Measurements from ENCODE around the gene UPF1. TPM values are rescaled to one million over a fixed set of nuclear protein-coding genes. Genes with fewer than 3 reads are reported as not detected.
A peak's percentile ranks its signal among the peaks of the same experiment; 100 is the strongest.
"Not testable (repeated sequence)": the region's sequence is repeated elsewhere in the genome, so short reads cannot be mapped to it uniquely, and the experiment has no call there.

Gene UPF1
- total RNA-seq, 1 experiment from 2014 or later = 50.4 TPM

DNA sequence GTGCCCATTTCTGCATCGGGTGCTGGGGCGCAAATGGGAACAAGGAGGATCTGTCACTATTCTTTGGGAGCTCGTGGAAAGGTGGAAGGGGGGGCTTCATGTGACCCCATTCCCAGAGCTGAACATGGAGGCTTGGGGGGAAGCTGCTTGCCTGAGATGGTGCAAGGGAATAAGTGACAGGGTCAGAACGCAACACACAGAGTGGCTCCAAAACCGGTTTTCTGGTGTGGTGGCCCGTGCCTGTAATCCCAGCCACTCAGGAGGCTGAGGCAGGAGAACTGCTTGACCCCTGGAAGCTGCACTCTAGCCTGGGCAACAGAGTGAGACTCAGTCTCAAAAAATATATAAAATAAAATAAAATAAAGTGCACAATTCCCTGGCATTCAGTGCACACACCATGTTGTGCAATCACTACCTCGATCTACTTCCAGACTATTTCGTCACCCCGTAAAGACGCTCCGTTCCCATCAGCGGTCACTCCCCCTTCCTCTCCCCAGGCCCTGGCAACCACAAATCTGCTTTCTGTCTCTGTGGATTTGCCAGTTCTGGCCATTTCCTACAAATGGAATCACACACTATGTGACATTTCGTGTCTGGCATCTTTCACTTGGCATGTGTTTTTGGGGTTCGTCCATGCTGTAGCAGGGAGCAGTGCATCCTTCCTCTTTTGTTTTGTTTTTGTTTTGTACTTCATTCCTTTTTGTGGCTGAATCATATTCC lies 22.4 kb upstream of the UPF1 start:
- peaks cover 24% of the 10 kb centered on the region for H3K27me3 ChIP-seq
- DNase-seq = no peak
- H3K4me1 ChIP-seq = no peaks in the 10 kb centered on the region
- no peaks in the 10 kb centered on the region for H3K9me3 ChIP-seq (replicated peaks)
- H3K4me3 ChIP-seq = no peak overlapping the region
- no peaks in the 10 kb centered on the region for H3K36me3 ChIP-seq
- no peak overlapping the region for H3K27ac ChIP-seq

DNA sequence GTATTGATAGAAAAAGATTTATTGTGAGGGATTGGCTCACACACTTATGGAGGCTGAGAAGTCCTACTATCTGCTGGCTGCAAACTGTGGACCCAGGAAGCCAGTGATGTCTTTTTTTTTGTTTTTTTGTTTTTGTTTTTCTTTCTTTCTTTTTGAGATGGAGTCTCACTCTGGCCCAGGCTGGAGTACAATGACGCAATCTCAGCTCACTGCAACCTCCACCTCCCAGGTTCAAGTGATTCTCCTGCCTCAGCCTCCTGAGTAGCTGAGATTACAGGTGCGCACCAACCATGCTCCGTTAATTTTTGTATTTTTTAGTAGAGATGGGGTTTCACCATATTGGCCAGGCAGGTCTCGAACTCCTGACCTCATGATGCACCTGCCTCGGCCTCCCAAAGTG lies 20.1 kb upstream of the UPF1 start:
- H3K27ac ChIP-seq; H3K36me3 ChIP-seq; H3K4me1 ChIP-seq; H3K9me3 ChIP-seq (replicated peaks); H3K4me3 ChIP-seq; DNase-seq: not testable (repeated sequence)
- peaks cover 24% of the 10 kb centered on the region for H3K27me3 ChIP-seq

DNA sequence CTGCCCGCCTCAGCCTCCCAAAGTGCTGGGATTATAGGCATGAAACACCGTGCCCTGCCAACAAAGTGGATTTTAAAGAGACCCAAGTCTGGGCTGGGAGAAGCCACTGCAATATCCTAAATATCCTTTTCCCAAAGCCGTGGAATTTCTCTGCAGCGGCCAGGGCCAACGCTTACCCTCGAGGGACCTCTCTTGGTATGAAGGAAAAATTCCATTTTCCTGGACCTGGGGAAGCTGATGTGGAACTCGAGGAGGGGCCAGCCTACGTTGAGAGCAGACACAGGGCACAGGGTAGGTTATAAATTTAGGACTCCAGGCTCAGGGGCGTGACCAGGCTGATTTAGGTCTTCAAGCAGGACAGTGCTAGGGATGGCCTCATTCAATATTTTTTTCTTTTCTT lies 17.7 kb upstream of the UPF1 start:
- peak; percentile 37 to 46 for DNase-seq
- Histone ChIP-seq H3K36me3 (no peaks in the 10 kb centered on the region), H3K27me3 (peaks cover 12% of the 10 kb centered on the region), H3K4me3 (no peak overlapping the region), H3K27ac (no peak overlapping the region), H3K9me3 (replicated peaks) (no peaks in the 10 kb centered on the region), H3K4me1 (no peaks in the 10 kb centered on the region)

DNA sequence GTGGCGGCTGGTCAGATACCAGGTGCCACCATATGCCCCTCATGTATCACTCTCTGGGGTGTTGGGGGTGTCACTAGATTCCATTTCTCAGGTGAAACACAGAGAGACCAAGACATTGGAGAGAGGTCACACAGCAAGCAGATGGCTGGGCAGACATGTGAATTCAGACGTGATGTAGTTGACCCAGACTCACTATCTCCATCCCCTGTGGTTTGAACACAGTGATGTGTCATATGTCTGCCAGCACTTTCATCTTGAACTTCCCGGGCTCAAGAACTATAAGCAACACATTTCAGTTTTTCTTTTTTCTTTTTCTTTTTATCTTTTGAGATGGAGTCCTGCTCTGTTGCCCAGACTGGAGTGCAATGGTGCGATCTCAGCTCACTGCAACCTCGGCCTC lies 16.1 kb upstream of the UPF1 start:
- no peak overlapping the region for H3K4me3 ChIP-seq
- no peaks in the 10 kb centered on the region for H3K9me3 ChIP-seq (replicated peaks)
- no peaks in the 10 kb centered on the region for H3K36me3 ChIP-seq
- peaks cover 12% of the 10 kb centered on the region for H3K27me3 ChIP-seq
- no peak overlapping the region for H3K27ac ChIP-seq
- no peaks in the 10 kb centered on the region for H3K4me1 ChIP-seq
- no peak for DNase-seq

DNA sequence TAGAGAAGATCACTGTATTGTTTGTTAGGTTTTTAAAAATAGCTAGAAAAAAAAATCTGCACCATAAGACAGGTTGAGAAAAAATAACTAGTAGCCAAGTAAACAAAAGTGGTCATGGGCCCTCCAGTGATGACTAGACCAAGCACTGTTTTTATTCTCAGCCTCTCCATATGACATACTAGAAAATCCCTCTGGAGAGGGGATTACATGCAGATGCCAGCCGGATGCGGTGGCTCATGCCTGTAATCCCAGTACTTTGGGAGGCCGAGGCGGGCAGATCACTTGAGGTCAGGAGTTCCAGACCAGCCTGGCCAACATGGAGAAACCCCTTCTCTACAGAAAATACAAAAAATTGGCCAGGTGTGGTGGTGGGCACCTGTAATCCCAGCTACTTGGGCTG lies 15.1 kb upstream of the UPF1 start:
- H3K4me1 ChIP-seq; H3K9me3 ChIP-seq (replicated peaks); H3K27me3 ChIP-seq; H3K27ac ChIP-seq; H3K4me3 ChIP-seq; H3K36me3 ChIP-seq: not testable (repeated sequence)
- peak in 1 of 2 experiments; percentile 42 for DNase-seq

DNA sequence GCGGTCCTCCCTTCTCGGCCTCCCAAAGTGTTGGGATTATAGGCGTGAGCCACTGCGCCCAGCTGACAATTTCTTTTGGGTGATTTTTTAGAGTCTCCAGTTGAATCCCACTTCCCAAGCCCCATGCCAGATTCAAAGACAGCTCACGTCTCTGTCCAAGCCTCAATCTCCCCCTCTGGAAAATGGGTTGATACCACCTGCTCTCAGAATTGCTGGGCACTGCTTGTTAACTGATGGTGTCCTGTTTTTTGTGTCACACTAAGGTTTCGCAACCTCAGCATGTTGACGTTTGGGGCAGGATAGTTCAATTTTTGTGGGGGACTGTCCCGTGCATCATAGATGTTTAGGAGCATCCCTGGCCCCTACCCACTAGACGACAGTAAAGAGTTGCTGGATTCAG lies 14.2 kb upstream of the UPF1 start:
- H3K9me3 ChIP-seq (replicated peaks) = no peaks in the 10 kb centered on the region
- H3K27ac ChIP-seq = no peak overlapping the region
- H3K4me1 ChIP-seq = no peaks in the 10 kb centered on the region
- H3K4me3 ChIP-seq = no peak overlapping the region
- peaks cover 9% of the 10 kb centered on the region; the same call in 1 of the 2 replicates for H3K27me3 ChIP-seq
- DNase-seq = no peak
- H3K36me3 ChIP-seq = no peaks in the 10 kb centered on the region

DNA sequence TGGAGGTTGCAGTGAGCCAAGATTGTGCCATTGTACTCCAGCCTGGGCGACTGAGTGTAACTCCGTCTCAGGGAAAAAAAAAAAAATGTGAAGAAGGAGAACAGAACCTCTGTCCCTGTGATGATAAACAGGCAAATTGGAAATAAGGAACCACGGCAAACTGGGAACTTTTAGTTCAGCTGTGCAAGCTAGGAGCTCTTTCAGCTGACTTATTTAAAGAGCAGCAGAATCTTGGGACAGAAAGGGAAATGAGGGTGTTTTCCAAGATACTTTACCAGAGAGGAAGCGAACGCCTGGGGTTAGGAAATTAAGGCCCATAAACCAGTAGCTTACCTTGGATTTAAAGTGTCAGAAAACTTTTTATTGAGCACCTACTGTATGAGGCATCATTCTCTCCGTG lies 3.0 kb upstream of the UPF1 start:
- Histone ChIP-seq H3K27ac (no peak overlapping the region), H3K4me3 (no peak overlapping the region), H3K9me3 (replicated peaks) (no peaks in the 10 kb centered on the region), H3K36me3 (peaks cover 2% of the 10 kb centered on the region; the same call in 1 of the 2 replicates), H3K4me1 (peaks cover 3% of the 10 kb centered on the region; the same call in 1 of the 2 replicates), H3K27me3 (no peaks in the 10 kb centered on the region)
- DNase-seq = no peak

DNA sequence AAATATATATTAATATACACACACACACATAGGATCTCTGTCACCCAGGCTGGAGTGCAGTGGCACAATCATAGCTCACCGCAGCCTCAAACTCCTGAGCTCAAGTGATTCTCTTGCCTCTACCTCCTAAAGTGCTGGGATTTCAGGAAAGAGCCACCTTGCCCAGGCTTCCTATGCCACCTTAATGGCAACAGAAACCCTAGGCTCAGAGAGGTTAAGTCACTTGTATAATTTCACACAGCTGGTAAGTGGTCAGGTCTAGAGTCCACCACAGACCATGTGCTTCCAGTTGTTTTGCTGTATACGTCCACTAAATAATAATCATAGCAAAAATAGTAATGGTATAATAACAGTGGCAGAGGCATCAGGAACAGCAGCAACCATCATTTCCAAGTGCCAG lies 1.3 kb upstream of the UPF1 start:
- H3K9me3 ChIP-seq (replicated peaks) = no peaks in the 10 kb centered on the region
- no peak overlapping the region for H3K4me3 ChIP-seq
- H3K27ac ChIP-seq = no peak overlapping the region
- peaks cover 12% of the 10 kb centered on the region; the same call in 1 of the 2 replicates for H3K36me3 ChIP-seq
- H3K27me3 ChIP-seq = no peaks in the 10 kb centered on the region
- H3K4me1 ChIP-seq = peaks cover 6% of the 10 kb centered on the region; the same call in 1 of the 2 replicates
- DNase-seq = no peak

DNA sequence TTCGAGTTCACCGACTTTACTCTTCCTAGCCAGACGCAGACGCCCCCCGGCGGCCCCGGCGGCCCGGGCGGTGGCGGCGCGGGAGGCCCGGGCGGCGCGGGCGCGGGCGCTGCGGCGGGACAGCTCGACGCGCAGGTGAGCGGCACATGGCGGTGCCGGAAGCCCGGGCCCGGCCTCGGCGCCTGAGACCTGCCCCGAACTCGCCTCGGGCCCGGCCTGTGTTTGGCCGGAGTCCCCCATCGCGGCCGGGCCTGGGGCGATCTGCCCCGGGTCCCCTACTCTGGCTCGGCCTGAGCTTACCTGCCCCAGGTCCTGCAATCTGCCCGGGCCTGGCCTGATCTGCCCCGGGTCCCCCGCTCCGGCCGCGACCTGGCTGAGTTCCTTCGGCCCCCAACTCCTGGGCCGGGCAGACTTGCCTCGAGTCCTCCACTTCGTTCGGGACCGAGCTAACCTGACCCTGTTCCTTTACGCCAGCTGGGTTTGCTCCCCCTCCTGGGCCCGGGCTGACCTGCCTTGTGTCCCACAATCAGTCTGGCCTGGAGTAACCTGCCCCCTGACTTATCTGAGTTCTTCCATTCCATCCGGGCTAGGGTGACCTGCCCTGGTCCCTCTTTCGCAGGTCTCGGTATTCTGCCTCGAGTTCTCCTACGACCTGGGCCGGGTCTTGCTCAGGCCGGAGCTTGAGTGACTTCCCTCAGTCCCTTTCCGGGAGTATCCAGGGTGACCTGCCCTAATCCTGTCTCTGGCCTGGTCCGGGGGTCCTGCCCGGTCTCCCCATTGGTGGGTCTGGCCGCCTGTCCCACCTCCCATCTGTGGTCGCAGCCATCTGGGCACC lies 764 bp downstream of the UPF1 start:
- peaks cover 6% of the 10 kb centered on the region; the same call in 1 of the 2 replicates for H3K4me1 ChIP-seq
- peak in 1 of 2 experiments; percentile 28 for DNase-seq
- H3K27me3 ChIP-seq = no peaks in the 10 kb centered on the region
- H3K27ac ChIP-seq = no peak overlapping the region; the same call in 1 of the 2 replicates
- H3K4me3 ChIP-seq = peak overlapping the region; percentile 86
- H3K36me3 ChIP-seq = peaks cover 21% of the 10 kb centered on the region; the same call in 1 of the 2 replicates
- no peaks in the 10 kb centered on the region for H3K9me3 ChIP-seq (replicated peaks)

DNA sequence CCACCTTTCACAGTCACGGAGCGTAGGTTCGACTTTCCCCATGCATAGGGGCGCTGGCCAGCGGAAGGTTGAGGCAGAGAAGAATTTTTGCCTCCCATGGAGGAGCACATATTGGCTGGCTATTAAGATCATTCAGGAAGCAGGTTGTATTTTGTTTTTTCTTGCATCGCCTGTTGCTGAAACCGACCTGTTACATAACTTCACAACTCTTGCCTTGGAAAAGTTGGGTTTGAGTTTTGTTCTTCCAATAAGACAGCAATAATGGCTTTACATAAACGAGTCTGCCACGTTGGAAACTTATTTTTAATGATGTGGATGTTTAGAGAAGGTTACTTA lies 1.4 kb downstream of the UPF1 start:
- Histone ChIP-seq H3K4me3 (peak overlapping the region; percentile 86), H3K27ac (no peak overlapping the region), H3K9me3 (replicated peaks) (no peaks in the 10 kb centered on the region), H3K36me3 (peaks cover 21% of the 10 kb centered on the region; the same call in 1 of the 2 replicates), H3K4me1 (peaks cover 6% of the 10 kb centered on the region; the same call in 1 of the 2 replicates), H3K27me3 (no peaks in the 10 kb centered on the region)
- no peak for DNase-seq

DNA sequence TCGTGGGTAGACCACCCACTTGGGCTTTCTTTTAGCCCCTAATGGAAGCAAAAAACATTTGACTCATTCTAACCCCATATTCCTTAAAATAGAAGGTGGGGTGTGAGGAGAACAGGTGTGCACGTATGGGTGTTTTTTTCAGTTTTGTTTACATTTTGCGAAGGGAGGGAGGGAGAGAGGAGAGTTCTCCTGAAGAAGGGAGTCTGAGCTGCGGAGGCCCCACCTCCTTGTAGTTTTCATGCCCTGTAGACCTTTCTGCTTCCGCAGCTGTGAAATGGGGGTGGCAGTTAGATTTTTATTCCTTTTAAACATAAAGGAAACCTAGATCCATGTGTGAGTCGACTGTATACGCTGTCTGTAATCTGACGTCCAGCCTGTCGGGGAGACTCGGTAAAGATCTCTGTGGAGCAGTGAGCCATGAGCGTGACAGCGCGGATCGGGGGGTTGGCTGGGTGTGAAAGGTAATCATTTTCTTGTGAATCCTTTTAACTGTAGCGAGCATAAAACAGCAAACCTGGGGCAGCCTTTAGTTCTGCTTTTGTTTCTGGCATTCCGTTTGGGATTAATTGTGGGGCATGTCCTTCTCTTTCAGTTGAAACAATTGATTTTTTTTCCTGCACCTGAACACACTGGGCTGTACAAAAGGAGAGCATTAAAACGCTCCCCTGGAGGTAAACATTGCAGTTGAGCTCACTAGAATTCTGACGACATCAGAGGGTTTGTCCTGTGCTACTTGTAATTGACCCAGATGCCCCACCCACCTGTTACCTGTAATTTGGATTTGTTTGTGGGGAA lies 2.3 kb downstream of the UPF1 start:
- Histone ChIP-seq H3K4me1 (peaks cover 6% of the 10 kb centered on the region; the same call in 1 of the 2 replicates), H3K27ac (no peak overlapping the region), H3K36me3 (peaks cover 21% of the 10 kb centered on the region; the same call in 1 of the 2 replicates), H3K9me3 (replicated peaks) (no peaks in the 10 kb centered on the region), H3K27me3 (no peaks in the 10 kb centered on the region), H3K4me3 (no peak overlapping the region)
- no peak for DNase-seq

DNA sequence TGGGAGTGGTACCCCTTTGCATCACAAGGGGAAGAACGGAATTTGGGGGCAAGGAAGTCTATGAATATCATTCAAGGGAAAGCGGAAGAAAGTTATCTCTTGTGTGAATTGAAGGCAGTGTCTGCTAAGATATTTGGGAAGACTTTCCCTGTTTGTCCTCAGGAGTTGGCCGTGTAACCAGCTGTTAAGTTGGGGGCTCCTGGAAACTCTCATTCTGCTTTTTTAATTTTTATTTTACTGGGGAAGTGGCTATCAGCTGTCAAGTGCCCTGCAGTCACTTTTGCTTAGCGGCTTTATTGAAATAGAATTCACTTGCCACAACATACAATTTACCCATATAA lies 2.9 kb downstream of the UPF1 start:
- peaks cover 6% of the 10 kb centered on the region; the same call in 1 of the 2 replicates for H3K4me1 ChIP-seq
- DNase-seq = no peak
- H3K36me3 ChIP-seq = peaks cover 21% of the 10 kb centered on the region; the same call in 1 of the 2 replicates
- H3K27ac ChIP-seq = no peak overlapping the region
- H3K9me3 ChIP-seq (replicated peaks) = no peaks in the 10 kb centered on the region
- no peaks in the 10 kb centered on the region for H3K27me3 ChIP-seq
- no peak overlapping the region for H3K4me3 ChIP-seq

DNA sequence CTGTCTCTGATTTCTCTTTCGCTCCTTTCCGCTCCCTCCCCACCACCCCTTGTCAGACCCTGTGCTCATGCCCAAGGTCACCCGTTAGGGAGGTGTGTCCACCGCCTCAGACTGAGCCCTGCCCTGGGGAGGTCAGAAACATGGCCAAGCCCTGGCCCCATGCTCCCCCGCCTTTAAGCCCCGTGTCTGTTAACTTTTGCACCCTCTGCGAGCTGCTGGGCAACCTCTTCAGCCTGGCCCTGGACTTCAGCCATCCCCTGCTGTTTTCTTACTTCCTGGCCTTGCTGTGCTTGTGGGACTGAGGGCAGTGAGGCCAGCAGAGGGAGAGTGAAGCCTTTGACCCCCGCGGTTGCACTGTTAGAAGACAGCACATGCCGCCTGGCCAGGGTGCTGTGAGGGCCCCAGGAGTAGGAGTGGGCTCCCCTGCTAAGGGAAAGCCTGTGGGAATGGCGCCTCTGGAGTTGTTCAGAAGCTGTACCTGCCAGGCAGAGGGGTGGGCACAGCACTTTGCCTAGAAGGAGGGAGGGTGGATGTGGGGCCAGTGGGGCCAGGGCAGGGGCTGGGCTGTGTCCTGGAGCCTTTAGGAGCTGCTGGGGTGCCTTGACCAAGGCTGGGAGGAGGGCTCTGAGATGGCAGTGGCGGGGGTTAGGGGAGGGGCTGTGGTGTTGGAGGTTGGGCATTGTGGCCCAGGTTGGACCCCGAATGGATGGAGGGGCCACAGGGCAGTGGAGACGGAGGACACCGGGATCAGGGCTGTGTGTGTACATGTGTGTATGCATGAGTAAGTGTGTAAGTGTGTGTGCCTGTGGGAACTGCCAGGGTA lies 7.9 kb downstream of the UPF1 start:
- Histone ChIP-seq H3K27ac (no peak overlapping the region), H3K4me3 (no peak overlapping the region), H3K36me3 (peaks cover 16% of the 10 kb centered on the region; the same call in 1 of the 2 replicates), H3K9me3 (replicated peaks) (no peaks in the 10 kb centered on the region), H3K4me1 (peaks cover 11% of the 10 kb centered on the region), H3K27me3 (no peaks in the 10 kb centered on the region)
- no peak for DNase-seq

Measured in SJCRH30 (cell line).